ENCODE data around the gene SNRNP25.
"Not testable (repeated sequence)": the region's sequence is repeated elsewhere in the genome, so short reads cannot be mapped to it uniquely, and the experiment has no call there.

SNRNP25 gene

DNA sequence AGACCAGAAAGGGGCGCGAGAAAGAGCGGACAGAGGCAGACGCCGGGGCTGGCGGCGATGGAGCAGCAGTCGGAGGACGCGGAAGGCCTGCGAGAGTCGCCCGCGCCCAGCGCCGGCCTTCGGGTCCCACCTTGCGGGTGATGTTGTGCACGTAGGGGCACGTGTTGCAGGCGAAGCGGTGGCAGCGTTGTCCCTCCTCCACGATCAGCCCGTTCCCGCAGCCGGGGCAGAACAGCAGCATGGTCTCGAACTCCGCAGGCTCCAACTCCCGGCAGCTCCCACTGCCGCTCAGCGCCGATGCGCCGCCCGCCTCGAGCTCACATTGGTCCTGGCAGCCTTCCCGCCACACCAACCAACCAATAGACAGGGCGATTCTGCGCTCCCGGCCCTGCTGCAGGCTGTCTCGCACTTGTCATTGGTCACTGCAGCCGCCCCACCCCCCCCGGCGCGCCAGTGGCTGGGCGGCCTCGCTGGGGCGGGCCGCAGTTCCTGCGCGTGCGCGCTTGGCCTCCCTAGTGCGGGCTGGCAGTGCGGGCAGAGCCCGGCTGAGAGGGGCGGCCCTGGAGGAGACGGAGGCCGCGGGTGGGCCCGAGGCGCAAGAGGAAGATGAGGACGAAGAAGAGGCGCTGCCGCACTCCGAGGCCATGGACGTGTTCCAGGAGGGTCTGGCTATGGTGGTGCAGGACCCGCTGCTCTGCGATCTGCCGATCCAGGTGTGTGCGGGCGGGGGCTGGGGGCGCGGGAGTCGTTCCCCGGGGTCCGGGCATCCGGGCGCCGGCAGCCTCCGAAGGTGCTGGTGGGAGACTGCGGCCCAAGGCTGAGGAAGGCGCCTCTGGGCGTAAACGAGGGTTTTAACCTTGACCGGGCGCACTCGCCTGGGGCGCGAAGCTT is at the start of gene SNRNP25, which contains the start of gene POLR3K:
SNRNP25 (plus strand) TSS at position 483 of the 891 bp plus-strand sequence; CDS start at position 672, 189 bp downstream.
POLR3K (minus strand) TSS at position 263 of the 891 bp plus-strand sequence; CDS start at position 241, 22 bp downstream.
- DNase-seq (ENCODE audit: low read depth, low spot score), result peak; percentile 98

DNA sequence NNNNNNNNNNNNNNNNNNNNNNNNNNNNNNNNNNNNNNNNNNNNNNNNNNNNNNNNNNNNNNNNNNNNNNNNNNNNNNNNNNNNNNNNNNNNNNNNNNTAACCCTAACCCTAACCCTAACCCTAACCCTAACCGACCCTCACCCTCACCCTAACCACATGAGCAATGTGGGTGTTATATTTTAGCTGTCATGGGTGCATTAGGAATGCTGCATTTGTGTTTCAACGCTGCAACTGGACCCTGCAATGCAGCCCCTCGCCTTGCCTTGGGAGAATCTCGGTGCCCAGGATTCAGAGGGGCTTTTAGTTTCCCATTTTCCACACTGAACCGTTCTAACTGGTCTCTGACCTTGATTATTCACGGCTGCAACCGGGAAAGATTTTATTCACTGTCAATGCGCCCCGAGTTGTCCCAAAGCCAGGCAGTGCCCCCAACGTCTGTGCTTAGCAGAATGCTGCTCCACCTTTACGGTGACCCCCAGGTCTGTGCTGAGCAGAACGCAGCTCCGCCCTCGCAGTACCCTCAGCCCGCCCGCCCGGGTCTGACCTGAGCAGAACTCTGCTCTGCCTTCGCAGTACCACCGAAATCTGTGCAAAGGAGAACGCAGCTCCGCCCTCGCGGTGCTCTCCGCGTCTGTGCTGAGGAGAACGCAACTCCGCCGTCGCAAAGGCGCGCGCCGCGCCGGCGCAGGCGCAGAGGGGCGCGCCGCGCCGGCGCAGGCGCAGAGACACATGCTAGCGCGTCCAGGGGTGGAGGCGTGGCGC is 43.5 kb upstream of the SNRNP25 start:
- DNase-seq (ENCODE audit: low read depth, low spot score), result no peak

DNA sequence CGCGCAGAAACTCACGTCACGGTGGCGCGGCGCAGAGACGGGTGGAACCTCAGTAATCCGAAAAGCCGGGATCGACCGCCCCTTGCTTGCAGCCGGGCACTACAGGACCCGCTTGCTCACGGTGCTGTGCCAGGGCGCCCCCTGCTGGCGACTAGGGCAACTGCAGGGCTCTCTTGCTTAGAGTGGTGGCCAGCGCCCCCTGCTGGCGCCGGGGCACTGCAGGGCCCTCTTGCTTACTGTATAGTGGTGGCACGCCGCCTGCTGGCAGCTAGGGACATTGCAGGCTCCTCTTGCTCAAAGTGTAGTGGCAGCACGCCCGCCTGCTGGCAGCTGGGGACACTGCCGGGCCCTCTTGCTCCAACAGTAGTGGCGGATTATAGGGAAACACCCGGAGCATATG is 42.9 kb upstream of the SNRNP25 start:
- peak; percentile 58 for DNase-seq (ENCODE audit: low read depth, low spot score)

DNA sequence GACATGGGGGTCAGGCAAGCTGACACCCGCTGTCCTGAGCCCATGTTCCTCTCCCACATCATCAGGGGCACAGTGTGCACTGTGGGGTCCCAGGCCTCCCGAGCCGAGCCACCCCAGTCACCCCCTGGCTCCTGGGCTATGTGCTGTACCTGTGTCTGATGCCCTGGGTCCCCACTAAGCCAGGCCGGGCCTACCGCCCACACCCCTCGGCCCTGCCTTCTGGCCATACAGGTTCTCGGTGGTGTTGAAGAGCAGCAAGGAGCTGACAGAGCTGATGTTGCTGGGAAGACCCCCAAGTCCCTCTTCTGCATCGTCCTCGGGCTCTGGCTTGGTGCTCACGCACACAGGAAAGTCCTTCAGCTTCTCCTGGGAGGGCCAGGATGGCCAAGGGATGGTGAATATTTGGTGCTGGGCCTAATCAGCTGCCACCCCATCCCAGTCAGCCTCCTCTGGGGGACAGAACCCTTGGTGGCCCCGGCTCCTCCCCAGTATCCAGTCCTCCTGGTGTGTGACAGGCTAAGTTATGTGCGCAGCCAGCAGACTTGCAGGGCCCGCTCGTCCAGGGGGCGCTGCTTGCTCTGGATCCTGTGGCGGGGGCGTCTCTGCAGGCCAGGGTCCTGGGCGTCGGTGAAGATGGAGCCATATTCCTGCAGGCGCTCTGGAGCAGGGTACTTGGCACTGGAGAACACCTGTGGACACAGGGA is 36.4 kb upstream of the SNRNP25 start:
- DNase-seq (ENCODE audit: low read depth, low spot score), result not testable (repeated sequence)

DNA sequence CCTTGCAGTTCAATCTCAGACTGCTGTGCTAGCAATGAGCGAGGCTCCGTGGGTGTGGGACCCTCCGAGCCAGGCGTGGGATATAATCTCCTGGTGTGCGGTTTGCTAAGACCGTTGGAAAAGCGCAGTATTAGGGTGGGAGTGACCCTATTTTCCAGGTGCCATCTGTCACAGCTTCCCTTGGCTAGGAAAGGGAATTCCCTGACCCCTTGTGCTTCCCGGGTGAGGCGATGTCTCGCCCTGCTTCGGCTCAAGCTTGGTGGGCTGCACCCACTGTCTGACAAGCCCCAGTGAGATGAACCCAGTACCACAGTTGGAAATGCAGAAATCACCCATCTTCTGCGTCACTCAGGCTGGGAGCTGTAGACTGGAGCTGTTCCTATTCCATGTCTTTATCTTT is 32.7 kb upstream of the SNRNP25 start:
- not testable (repeated sequence) for DNase-seq (ENCODE audit: low read depth, low spot score)

DNA sequence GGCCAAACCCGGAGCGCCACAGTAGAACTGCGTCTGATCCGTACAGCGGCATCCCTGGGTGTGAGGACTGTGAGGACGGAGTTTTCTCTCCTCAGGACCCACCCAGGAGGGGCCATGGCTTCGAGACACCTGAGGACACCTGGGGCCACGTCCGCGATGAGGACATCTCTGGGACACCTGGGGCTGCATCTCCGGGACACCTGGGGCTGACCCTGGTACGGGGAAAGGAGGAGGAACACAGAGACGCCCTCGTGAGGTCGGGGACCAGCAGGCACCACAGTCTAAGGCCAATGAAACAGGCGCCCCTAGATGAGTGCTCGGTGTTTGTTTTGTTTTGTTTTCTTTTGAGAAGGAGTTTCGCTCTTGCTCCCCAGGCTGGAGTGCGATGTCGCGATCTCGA is 29.5 kb upstream of the SNRNP25 start:
- DNase-seq (ENCODE audit: low read depth, low spot score), result not testable (repeated sequence)

DNA sequence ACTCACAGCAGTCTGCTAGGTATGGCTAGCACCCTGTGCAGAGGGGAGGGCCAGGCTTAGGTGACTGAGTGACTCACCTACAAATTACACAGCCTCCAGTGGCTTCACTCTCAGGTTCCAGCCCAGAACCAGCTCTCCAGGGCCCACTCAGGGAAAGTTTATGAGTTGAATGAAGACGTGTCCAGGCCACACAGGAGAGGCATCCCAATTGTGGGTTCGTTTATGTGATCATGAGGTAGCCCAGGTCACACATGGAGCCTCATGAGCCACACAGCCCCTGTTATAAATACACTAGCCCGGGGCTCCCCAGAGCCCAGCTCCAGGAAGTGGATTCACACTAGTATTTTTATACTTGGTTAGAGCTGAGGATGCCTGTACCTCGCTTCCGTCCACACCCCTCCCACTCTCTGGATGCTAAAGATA is 27.7 kb upstream of the SNRNP25 start:
- not testable (repeated sequence) for DNase-seq (ENCODE audit: low read depth, low spot score)

DNA sequence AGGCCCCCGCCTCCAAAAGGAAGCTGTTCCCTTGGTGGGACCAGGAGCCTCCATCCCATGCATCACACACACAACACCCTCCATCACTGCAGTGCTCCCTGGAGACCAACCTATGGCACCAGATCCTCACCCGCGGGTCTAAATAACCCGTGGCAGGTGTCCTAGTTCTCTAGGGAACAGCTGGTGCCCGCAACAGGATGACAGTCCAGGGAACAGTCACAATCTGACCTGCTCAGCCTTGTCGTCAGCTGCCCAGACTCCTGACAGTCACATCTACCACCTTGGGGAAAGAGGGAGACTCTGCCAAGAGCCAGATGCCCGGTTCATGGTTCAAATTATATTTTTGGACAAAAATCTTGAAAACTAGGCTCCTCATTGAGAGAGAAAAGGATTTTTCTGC is 23.0 kb upstream of the SNRNP25 start:
- DNase-seq (ENCODE audit: low read depth, low spot score), result not testable (repeated sequence)

DNA sequence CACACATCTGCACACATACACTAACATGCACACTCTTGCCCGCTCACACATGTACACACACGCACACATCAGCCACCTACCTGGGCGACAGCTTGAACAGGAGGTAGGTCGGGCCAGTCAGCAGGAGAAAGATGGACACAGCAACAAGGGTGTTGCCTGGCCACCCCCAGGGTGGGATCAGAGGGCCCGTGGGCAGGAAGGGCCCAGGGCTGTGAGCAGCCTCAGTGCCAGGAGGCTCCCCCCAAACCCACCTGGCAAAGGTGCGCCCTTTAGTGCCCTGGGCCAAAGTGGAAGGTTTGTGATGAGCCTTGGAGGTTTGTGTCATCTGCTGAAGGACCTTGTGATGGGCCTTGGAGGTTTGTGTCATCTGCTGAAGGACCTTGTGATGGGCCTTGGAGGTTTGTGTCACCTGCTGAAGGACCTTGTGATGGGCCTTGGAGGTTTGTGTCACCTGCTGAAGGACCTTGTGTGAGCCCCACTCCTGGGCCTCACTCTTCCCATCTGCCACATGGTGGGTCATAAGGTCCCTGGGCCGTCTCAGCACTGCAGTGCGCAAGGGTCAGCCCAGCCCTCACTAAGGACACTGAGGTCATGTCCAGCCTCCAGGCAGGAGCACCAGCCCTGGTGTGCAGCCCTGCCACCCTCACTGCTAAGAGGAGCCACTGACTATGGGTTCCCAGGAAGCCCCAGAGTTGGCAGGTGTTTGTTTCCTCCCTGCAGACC is 20.3 kb upstream of the SNRNP25 start:
- DNase-seq (ENCODE audit: low read depth, low spot score), result not testable (repeated sequence)

DNA sequence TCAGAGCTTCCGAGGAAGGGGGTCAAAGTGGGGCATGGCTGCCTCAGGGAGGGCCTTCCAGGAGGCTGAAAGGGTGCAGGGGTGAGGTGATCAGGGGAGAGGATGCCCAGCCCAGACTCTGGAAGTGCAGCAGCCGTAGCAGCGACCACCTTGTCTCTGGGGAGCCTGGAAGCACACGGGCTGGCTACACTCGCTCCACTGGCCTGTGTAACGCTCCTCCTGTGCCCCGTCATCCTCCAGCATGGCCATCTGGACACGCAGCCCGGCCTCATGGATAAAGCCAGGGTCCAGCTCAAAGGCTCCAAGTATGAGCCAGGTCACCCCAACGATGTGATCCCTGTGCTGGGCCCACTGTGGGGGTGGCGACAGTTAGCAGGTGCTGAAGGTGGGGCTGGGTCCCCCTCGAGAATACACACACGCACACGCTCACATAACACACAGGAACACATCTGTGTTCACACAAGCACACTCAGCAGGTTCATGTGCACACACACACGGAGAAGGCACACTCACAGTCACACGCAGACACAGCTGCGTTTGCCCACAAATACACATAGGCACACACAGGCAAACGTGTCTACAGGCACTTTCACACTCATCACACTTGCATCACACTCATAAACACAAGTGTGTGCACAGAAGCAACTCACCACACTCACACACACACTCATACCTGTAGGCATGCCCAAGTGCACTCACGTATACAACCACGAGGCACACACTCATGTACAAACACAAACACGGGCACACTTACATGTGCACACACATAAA is 19.6 kb upstream of the SNRNP25 start:
- no peak for DNase-seq (ENCODE audit: low read depth, low spot score)

DNA sequence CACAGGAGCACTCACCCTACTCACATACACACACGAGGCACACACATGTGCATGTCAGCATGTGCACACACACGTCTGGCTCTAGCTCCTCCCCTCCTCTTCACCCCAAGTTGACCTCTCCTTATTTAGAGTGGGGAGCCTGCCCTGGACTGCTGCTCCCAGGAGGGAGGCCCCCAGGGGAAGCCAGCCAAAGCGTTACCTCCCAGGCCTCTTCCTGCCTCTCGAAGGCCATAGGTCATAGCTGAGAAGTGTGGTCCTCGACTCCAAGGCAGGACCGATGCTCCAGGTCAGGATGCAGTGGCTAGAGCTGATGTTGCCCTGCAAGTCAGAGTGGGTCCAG is 19.0 kb upstream of the SNRNP25 start:
- no peak for DNase-seq (ENCODE audit: low read depth, low spot score)

DNA sequence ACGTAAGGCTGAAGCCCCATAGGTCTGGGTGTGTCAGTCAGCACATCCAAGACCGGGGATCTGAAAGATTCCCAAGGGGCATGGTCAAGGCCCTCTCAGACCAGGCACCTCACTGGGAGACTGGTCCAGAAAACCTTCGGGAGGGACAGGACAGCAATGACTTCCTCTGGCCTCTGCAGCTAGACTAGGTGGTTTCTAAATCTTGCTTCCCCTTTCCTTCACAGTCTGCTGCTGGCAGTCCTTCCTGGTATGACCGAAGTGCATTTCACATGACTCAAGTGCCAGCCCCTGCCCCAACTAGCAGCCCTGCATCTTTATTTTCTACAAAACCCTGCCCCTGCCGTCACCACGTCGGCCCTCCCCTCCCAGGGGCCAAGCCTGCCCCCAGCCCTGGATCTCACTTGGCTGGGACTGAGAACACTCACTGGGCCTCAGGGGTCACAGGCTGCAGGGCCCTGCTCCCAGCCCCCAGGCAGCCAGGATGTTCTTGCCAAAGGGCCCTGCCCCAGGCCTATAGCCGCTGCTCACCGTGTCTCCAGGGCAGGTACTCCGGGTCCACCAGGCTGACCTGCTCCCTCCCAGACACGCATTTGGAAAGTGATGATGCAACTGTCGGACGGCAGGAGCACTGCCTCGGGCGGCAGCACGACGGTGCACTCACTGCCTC is 18.5 kb upstream of the SNRNP25 start:
- DNase-seq (ENCODE audit: low read depth, low spot score), result no peak

DNA sequence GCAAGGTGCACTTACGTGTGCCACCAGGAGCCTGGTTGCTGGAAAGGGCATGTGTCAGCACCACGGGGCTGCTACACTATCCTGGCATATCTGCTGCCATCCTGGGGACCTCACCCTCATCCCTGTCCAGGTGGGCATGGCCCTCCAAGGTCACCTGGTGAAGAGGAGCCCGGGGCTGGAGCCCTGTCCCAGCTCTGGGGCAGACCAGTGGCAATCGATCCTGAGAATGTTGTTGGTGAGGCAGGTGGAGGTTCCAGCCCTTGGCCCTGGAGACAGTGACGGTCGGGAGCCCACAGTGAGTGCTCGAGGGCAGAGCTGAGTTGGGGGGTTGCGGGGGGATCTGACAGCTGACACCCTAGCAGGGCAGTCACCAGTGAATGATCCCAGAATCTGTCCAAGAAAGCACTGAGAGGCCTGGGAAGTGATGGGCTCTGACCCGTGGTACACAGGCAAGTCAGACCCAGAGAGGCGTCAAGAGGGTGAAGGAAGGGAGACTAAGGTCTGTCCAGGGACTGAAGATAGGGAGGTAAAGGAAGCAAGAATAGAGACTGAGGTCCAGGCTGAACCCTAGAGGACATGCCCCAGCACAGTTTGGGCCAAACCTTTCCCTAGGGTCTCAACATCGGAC is 17.8 kb upstream of the SNRNP25 start:
- DNase-seq (ENCODE audit: low read depth, low spot score), result no peak

DNA sequence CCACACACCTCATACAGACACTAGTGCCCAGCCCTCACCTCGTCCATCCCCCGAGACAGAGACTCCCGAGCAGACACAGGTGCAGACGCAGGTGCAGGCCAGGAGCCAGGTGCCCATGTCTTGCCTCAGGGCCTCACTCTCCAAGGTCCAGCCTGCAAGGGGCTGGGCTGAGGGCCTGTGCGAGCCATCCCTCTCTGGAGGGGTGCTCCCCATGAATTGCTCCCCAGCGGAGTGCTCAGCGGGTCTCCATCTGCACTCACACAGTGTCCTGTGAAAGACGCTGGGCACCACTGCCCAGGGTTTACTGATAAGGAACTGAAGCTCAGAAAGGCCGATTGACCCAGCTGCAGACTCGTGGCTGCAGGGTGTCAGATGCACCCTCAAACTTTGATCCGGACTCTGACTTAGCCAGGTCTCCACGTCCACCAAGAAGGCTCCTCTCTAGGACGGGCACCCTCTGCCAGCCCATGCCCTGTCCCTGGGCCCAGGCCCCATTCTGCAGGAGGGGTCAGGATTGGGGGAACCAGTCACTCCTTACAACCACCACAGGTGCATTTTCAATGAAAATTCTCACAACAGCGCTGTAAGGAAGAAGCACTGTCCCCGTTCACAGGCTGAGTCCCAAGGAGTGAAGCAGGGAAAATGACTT is 17.2 kb upstream of the SNRNP25 start:
- no peak for DNase-seq (ENCODE audit: low read depth, low spot score)

DNA sequence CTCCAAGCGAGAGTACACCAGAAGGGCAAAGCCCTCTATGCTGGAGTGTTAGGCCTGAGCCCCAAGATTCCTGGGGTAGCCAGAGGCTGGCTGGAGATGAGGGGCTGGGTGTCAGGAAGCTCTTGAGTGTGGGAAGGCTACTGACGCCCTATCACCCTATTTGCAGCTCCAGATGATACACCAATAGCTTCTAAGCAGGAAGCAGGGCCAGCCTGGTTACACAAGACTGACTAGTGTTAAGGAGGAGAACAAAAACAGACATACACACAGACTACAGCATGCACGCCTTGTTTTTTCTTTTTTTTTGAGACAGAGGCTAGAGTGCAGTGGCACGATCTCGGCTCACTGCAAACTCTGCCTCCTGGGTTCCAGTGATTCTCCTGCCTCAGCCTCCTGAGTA is 16.1 kb upstream of the SNRNP25 start:
- DNase-seq (ENCODE audit: low read depth, low spot score), result no peak

DNA sequence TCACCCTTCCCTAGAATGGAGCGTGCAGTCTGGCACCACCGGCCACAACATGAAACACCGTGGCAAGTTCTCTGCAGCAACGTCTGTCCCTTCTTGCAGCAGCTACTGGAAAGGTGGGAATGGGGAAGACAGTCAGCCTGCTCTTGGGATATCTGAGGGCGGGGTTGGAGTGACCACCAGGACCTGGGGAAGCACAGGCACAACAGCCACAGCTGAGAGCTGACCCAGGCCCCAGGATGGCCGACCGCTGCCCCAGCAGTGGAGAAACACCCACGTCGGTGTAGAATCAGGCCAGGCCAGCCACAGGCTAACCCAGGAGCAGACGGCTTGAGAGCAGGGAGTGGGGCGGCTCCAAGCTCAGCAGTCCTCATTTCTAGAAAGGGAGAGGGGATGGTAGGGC is 15.4 kb upstream of the SNRNP25 start:
- not testable (repeated sequence) for DNase-seq (ENCODE audit: low read depth, low spot score)

DNA sequence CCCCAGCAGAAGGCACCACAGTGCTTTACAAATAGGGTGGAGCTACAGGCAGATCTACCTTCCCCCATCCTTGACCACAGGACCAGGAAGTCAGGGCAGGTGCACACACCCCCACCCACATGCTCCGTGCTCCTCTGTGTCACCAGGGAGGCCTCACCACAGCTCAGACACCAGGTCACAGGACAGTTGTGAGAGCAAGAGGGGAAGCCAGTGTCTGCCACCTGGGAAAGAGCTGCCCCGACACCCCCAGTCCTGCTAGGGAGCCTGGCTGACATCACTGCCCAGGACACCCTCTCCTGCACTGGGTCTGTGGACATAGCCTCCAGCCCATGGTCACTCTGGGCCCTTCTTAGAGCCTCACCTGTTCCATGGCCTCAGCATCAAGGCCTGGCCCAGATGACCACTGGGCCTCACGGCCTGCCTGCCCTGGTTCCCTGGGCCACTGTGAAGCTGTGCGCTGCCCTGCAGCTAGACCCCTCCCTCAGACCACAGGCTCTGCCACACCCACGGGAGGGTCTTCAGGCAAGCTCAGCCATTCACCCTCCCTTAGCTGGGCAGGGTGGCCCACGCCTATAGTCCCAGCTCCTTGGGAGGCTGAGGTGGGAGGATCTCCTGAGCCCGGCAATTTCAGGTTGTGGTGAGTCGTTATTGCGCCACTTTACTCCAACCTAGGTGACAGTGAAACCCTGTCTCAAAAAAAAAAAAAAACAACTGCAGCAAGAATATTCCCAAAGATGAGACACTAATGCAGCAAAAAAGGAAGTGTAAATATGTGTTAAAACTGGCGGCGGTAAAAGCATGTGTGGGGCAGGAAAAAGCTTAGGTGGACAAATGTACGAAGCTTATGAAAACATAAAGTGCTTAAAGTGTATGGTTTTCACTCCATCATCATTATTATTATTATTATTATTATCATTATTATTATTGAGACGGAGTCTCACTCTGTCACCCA is 14.4 kb upstream of the SNRNP25 start:
- DNase-seq (ENCODE audit: low read depth, low spot score), result no peak

All from activated naive CD8-positive, alpha-beta T cell treated with anti-CD3 and anti-CD28 coated beads, Interleukin-2, amount 50 U/mL, for 16 hours (primary cell).